Esophagus (tissue), 2 donors: Measurements from ENCODE around the gene LRP6. TPM values are rescaled to one million over a fixed set of nuclear protein-coding genes. Genes with fewer than 3 reads are reported as not detected.

Source experiments
- H3K27ac ChIP-seq, 2 donors: one replicate each; pipeline ENCODE4 v1.5.1; 2013; ENCODE audit warnings: low read depth in 2 of 2, mild to moderate bottlenecking in 2 of 2, inconsistent platforms in 1 of 2, low read length in 1 of 2, moderate library complexity in 1 of 2
- H3K27me3 ChIP-seq, 2 donors: one replicate each; pipeline ENCODE4 v1.6.1; 2013; ENCODE audit warnings: low read length in 2 of 2, control low read depth in 1 of 2, mild to moderate bottlenecking in 1 of 2; ENCODE audit not compliant: insufficient read depth in 2 of 2, control insufficient read depth in 1 of 2
- H3K36me3 ChIP-seq, 2 donors: one replicate each; pipeline ENCODE4 v1.6.1; 2013; ENCODE audit warnings: low read length in 1 of 2; ENCODE audit not compliant: control insufficient read depth in 2 of 2, insufficient read depth in 2 of 2
- H3K4me1 ChIP-seq, 2 donors: one replicate each; pipeline ENCODE4 v1.6.1; 2013; ENCODE audit warnings: low read length in 1 of 2; ENCODE audit not compliant: control insufficient read depth in 2 of 2, insufficient read depth in 2 of 2
- H3K4me3 ChIP-seq, 2 donors: one replicate each; pipeline ENCODE4 v1.5.1; 2013; ENCODE audit warnings: low read length in 2 of 2, mild to moderate bottlenecking in 2 of 2, low read depth in 1 of 2, moderate library complexity in 1 of 2
- H3K9me3 ChIP-seq, 2 donors: one replicate each; pipeline ENCODE4 v1.6.1; 2013; ENCODE audit warnings: mild to moderate bottlenecking in 2 of 2, low read depth in 1 of 2, low read length in 1 of 2, moderate library complexity in 1 of 2; ENCODE audit not compliant: control insufficient read depth in 2 of 2, insufficient read depth in 1 of 2
- WGBS, 2 donors: extraction: QIAGEN DNeasy Blood & Tissue Kit; methylation state at CpG; one replicate each; pipeline ENCODE4 v1.1.7; 2013; 5-methylcytosine and 5-hydroxymethylcytosine counted together
- polyA plus RNA-seq, 2 donors: library from polyadenylated mRNA; stranded (reverse); fragments of 200-250 nt; gene quantifications; one replicate each; pipeline ENCODE4 v1.2.3, GENCODE V29; 2013
- donor health status: healthy with polysubstance abuse.
- donor health status: Bipolar disorder and iron deficiency.

Gene LRP6
- polyA plus RNA-seq, 2 donors: 2.5 TPM

DNA sequence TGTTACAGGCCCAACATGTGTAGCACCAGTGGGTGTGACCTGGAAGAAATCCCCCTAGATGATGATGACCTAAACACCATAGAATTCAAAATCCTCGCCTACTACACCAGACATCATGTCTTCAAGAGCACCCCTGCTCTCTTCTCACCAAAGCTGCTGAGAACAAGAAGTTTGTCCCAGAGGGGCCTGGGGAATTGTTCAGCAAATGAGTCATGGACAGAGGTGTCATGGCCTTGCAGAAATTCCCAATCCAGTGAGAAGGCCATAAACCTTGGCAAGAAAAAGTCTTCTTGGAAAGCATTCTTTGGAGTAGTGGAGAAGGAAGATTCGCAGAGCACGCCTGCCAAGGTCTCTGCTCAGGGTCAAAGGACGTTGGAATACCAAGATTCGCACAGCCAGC, 187.6 kb downstream of the LRP6 start:
- H3K36me3 ChIP-seq: no peaks in the 10 kb centered on the region
- H3K27me3 ChIP-seq: no peaks in the 10 kb centered on the region
- no peaks in the 10 kb centered on the region for H3K9me3 ChIP-seq
- H3K27ac ChIP-seq: no peak overlapping the region
- no peak overlapping the region for H3K4me3 ChIP-seq
- 84 to 87% methylated on average over 5 of the region's 5 CpGs for WGBS, 2 donors
- H3K4me1 ChIP-seq: no peaks in the 10 kb centered on the region

DNA sequence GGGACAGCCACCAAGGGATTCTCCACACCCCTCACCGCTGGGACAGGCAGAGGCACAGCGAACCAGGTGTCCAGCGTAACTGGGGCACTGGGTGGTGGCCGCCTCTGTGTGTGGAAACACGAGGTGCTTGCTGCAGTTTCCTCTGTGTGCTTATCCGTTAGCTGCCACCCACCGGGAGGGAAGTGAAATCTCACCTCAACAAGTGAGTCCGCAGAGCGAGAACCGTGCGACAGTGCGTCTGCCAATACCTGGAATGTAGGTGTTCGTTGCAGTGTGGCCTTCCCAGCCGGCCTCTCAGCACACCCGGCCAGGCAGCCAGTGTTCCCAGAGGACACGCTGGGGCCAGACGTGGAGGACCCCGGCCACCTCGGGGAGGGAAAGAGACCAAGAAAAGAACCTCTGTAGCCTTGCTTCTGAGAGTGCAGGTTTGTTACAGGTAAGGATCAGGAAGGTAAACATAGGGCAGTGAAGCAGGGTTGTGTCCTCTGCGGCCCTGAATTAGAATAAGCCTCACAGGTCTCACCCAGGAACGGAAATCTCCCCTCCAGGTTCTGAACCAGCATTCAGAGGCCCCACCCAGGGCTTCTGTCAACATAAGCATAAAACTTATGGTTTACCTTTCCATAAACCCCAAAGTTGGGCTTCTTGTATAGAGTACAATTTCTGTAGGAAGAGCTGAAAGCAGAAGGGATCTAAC, 194.6 kb downstream of the LRP6 start:
- H3K36me3 ChIP-seq: no peaks in the 10 kb centered on the region
- peaks cover 0 to 2% of the 10 kb centered on the region in 2 donors for H3K4me1 ChIP-seq
- H3K27ac ChIP-seq: no peak overlapping the region
- no peaks in the 10 kb centered on the region for H3K27me3 ChIP-seq
- 52 to 70% methylated on average over 21 of the region's 21 CpGs for WGBS, 2 donors
- H3K4me3 ChIP-seq: no peak overlapping the region
- H3K9me3 ChIP-seq: no peaks in the 10 kb centered on the region

DNA sequence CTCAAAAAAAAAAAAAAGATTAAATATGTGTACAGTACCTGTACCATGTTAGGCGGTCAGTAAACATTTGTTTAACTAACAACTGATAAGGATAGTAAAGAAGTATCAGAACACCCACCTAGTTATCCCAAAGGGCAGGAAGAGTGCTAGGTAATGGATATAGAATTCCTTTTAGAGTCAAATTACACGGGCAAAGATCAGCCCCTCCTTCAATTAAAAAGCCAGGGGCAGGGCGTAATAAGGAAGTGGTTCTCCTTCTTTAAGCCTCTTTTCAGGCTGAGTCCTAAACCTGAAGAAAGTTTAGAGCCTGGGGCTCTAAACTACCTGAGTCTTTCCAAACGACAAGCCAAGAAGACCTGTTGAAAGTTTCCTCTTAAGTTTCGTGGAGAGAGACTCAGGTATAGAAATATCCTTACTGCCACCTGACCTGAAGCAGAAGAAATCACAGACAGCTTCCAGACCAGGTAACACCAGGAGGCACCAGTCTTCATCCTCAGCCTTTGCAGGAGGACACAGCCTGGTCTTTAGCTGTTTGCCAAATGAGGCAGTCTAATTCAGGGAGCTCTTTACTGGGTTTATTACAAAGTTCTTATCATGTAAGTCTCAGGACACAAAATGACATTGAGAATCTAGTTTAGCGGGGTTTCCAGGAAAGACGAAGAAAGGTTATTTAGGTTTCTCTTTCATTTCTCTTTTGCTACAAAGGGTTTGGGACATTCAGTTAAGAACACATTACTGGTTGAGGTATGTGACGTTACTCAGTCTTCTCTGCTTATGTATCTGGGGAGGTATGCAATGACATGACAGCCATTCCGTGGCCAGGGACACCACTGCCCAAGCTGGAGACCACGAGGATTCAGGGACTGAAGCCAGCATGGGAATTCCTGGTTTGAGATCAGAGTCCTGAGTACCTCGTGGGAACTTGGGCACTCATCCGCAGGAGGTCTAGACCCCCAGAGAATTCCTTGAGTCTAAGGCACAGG, 195.9 kb downstream of the LRP6 start, which contains the start of gene BCL2L14:
Gene BCL2L14, plus strand, starts transcription at position 266 of the 983 bp plus-strand sequence. CDS start 8,367 bp downstream, outside the sequence.
- peaks cover 0 to 2% of the 10 kb centered on the region in 2 donors for H3K4me1 ChIP-seq
- H3K9me3 ChIP-seq: no peaks in the 10 kb centered on the region
- no peaks in the 10 kb centered on the region for H3K36me3 ChIP-seq
- no peak within 1 kb of the TSS for H3K27ac ChIP-seq
- WGBS, 2 donors: 40% methylated on average over 12 of the region's 12 CpGs
- H3K4me3 ChIP-seq: no peak within 1 kb of the TSS
- H3K27me3 ChIP-seq: no peaks in the 10 kb centered on the region

DNA sequence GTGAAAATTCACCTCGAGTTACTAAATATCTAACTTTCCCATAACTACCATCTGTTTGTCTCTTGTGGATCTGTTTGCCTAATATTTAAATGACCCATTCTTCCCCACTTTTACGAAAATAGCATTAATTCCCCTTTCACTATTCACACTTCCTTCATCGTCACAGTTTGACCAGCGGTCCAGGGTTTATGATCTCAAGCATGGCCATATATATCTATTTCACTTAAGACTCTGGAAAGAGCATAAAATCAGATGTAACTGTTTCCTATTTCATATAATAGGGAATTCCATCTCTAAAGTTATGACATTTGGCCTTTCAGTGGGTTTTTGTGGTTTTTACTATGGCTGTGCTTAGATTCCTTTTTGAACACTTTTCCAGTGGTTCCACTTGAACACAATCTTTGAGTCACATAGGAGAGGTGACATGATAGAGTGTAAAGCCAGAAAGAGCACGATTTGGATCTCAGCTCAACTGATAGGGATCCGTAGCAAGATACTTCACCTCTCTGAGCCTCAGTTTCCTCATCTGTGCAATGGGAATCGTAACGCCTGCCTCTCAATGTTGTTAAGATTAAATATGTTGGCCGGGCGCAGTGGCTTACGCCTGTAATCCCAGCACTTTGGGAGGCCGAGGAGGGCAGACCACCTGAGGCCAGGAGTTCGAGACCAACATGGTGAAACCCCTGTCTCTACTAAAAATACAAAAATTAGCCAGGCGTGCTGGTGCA, 196.9 kb downstream of the LRP6 start:
- Histone ChIP-seq H3K4me3 (no peak overlapping the region), H3K9me3 (no peaks in the 10 kb centered on the region), H3K4me1 (peaks cover 0 to 2% of the 10 kb centered on the region in 2 donors), H3K36me3 (no peaks in the 10 kb centered on the region), H3K27ac (no peak overlapping the region), H3K27me3 (no peaks in the 10 kb centered on the region)
- 86 to 92% methylated on average over 14 of the region's 14 CpGs for WGBS, 2 donors

DNA sequence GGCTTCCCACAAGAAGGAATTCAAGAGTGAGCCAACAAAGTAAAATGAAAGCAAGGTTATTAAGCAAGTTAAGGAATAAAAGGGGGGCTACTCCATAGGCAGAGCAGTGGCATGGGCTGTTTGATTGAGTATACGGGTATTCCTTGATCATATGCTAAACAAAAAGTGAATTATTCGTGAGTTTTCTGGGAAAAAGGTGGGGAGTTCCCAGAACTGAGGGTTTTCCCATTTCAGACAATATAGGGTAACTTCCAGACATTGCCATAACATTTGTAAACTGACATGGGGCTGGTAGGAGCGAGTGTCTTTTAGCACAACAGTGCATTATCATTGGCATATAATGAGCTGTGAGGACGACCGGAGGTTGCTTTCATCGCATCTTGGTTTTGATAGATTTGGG, 198.1 kb downstream of the LRP6 start:
- WGBS, 2 donors: 84% methylated on average over 6 of the region's 6 CpGs
- H3K4me3 ChIP-seq: no peak overlapping the region
- H3K27ac ChIP-seq: no peak overlapping the region
- H3K27me3 ChIP-seq: no peaks in the 10 kb centered on the region
- no peaks in the 10 kb centered on the region for H3K36me3 ChIP-seq
- H3K9me3 ChIP-seq: no peaks in the 10 kb centered on the region
- peaks cover 0 to 2% of the 10 kb centered on the region in 2 donors for H3K4me1 ChIP-seq

Other genes with a start within 250 kb of the LRP6 start
- gene BCL2L14, start 196.1 kb downstream of the LRP6 start, polyA plus RNA-seq: under 1 TPM in 1 of 2 donors, not detected in 1; 0.15 TPM
- 10 to 100 TPM; 13.7 to 26.5 TPM for gene MANSC1, start 83.2 kb upstream of the LRP6 start, polyA plus RNA-seq
- gene BORCS5, start 90.0 kb upstream of the LRP6 start, polyA plus RNA-seq: 10 to 100 TPM in 1 of 2 donors, 1 to 10 TPM in 1; 2.6 to 11.1 TPM